Glutamatergic neuron (in vitro differentiated cells): ENCODE results near the gene ASCL2. TPM values are rescaled to one million over a fixed set of nuclear protein-coding genes. Genes with fewer than 3 reads are reported as not detected.

ENCODE experiments used
- DNase-seq: peaks from one replicate; pipeline ENCODE4 v3.0.0; 2022
- H3K27ac Mint-ChIP-seq: one replicate; pipeline ENCODE4 v1.8.0; 2020; ENCODE audit warnings: mild to moderate bottlenecking, mixed read lengths, inconsistent platforms; ENCODE audit not compliant: unreplicated experiment
- H3K27me3 Mint-ChIP-seq: one replicate; pipeline ENCODE4 v1.8.0; 2020; ENCODE audit warnings: mild to moderate bottlenecking, moderate library complexity, mixed read lengths, inconsistent platforms; ENCODE audit not compliant: unreplicated experiment
- H3K36me3 Mint-ChIP-seq: one replicate; pipeline ENCODE4 v1.8.0; 2020; ENCODE audit warnings: mild to moderate bottlenecking, mixed read lengths, inconsistent platforms; ENCODE audit not compliant: unreplicated experiment
- H3K4me1 Mint-ChIP-seq: one replicate; pipeline ENCODE4 v1.8.0; 2020; ENCODE audit warnings: mild to moderate bottlenecking, low read depth, mixed read lengths, inconsistent platforms; ENCODE audit not compliant: unreplicated experiment
- H3K4me3 Mint-ChIP-seq: one replicate; pipeline ENCODE4 v1.8.0; 2020; ENCODE audit warnings: mild to moderate bottlenecking, mixed read lengths, inconsistent platforms; ENCODE audit not compliant: unreplicated experiment
- H3K9me3 Mint-ChIP-seq: one replicate; pipeline ENCODE4 v1.8.0; 2020; ENCODE audit warnings: mild to moderate bottlenecking, moderate library complexity, mixed read lengths, inconsistent platforms; ENCODE audit not compliant: unreplicated experiment
- total RNA-seq: library from RNA; stranded (reverse); fragmentation: NEBNext Ultra II Directional; extraction: Animal tissue kit (Norgen Biotek cat#: 25700); gene quantifications from one replicate; pipeline ENCODE4 v1.2.1, GENCODE V29; 2021; ENCODE audit not compliant: unreplicated experiment
- TF ChIP-seq, protein P1 (sequence below): fragments of 200-600 bp; sonication (generic); IDR thresholded peaks from one replicate; pipeline ENCODE4 v1.5.0; 2021; ENCODE audit not compliant: partially characterized antibody, unreplicated experiment

ASCL2 gene
- total RNA-seq, 1 donor from 2014 or later: not detected

DNA sequence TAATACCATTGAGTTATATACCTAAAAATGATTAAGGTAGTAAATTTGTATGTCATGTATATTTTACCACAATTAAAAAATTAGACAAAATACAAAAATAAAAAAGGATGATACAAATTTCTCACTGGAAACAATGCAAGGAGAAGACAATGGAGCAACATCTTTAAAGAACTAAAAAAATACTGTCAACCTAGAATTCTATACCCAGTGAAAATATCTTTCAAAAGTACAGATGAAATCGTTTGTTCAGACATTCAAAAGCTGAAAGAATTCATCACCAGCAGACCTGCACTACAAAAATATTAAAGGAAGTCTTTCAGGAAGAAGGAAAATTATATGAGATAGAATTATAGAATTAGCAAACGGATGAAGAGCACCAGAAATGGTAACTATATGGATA, 9.8 kb upstream of the ASCL2 start:
- H3K9me3 Mint-ChIP-seq: peaks cover 4% of the 10 kb centered on the region
- TF ChIP-seq, protein P1, sequence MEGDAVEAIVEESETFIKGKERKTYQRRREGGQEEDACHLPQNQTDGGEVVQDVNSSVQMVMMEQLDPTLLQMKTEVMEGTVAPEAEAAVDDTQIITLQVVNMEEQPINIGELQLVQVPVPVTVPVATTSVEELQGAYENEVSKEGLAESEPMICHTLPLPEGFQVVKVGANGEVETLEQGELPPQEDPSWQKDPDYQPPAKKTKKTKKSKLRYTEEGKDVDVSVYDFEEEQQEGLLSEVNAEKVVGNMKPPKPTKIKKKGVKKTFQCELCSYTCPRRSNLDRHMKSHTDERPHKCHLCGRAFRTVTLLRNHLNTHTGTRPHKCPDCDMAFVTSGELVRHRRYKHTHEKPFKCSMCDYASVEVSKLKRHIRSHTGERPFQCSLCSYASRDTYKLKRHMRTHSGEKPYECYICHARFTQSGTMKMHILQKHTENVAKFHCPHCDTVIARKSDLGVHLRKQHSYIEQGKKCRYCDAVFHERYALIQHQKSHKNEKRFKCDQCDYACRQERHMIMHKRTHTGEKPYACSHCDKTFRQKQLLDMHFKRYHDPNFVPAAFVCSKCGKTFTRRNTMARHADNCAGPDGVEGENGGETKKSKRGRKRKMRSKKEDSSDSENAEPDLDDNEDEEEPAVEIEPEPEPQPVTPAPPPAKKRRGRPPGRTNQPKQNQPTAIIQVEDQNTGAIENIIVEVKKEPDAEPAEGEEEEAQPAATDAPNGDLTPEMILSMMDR: no peak
- DNase-seq: no peak
- no peak overlapping the region for H3K4me3 Mint-ChIP-seq
- no peaks in the 10 kb centered on the region for H3K4me1 Mint-ChIP-seq
- H3K36me3 Mint-ChIP-seq: peaks cover 12% of the 10 kb centered on the region
- H3K27ac Mint-ChIP-seq: no peak overlapping the region
- peaks cover 7% of the 10 kb centered on the region for H3K27me3 Mint-ChIP-seq

DNA sequence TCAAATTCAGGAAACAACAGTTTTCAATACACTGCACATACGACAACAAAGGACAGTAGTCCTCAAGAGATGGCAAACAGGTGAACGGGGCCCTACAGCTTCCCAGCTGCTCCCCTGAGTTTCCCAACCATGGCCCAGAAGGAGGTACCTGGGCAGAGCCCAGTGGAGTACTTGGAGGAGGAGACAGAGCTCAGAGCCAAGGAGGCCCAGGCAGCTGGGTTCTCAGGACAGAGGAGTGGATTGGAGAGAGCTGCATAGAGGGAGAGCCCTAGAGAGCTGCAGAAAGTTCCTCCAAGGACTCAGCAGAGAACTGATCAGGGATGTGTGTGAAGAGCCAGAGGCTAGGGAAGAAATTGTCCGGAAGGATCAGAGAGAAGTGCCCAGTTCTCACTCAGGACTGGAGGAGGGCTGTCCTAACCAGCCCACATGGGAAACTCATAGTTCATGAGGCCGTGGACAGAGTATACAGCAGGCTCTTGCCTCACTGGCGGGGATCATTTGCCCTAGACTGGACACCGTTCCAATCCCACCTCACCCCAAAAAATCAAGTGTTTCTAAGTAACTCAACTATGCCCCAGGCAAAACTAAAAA, 7.6 kb upstream of the ASCL2 start:
- H3K4me1 Mint-ChIP-seq: no peaks in the 10 kb centered on the region
- DNase-seq: no peak
- peaks cover 19% of the 10 kb centered on the region for H3K27me3 Mint-ChIP-seq
- no peak overlapping the region for H3K4me3 Mint-ChIP-seq
- peaks cover 16% of the 10 kb centered on the region for H3K36me3 Mint-ChIP-seq
- H3K27ac Mint-ChIP-seq: no peak overlapping the region
- peaks cover 9% of the 10 kb centered on the region for H3K9me3 Mint-ChIP-seq
- TF ChIP-seq, protein P1: no peak

DNA sequence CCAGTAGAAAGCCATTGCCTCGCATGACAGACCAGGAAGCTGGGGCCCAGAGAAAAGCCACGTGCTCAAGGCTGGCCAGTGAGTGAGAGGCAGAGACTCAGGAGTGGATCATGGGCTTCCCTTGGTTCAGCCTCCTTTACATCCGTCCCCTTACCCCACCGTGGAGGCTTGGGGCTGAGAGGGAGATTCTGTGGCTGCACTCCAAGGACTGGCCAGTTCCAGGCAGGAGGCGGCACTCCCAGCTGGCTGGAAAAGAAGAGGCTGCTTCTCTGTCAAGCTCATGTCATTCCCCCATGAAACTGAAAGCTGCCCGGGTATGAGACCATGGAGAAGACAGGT, 6.6 kb upstream of the ASCL2 start:
- no peak for DNase-seq
- TF ChIP-seq, protein P1: no peak
- peaks cover 12% of the 10 kb centered on the region for H3K9me3 Mint-ChIP-seq
- H3K4me3 Mint-ChIP-seq: no peak overlapping the region
- peaks cover 27% of the 10 kb centered on the region for H3K27me3 Mint-ChIP-seq
- peaks cover 13% of the 10 kb centered on the region for H3K36me3 Mint-ChIP-seq
- H3K27ac Mint-ChIP-seq: no peak overlapping the region
- H3K4me1 Mint-ChIP-seq: no peaks in the 10 kb centered on the region

DNA sequence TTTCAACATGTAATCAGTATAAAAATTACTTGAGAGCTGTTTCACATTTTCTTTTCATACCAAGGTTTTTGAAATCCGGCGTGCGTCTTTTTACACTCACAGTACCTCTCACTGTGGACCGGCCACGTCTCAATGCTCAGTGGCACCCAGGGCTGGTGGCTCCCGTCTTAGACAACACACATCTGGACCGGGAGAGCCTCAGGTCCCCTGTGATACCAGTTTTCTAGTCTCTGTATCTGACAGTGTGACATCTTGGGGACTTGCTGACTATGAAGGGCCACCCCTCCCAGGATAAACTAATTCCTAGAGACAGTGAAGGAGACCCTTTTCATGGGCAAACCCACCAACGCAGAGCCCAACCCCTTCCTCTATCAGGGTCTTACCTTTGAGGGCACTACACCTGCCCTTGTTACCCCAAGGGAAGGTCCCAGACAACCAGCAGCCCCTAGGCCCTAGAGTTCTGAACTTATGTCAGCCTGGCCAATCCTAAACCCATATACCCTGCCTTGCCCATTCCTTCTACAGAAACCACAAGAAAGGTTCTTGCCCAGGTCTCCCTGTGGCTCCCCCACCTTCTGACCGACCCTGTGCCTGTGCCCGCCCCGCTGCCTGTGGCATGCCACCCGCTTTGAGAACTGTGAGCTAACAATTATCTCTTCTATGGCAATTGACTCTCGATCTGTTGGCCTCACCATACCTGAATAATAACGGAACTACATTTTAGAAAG, 6.1 kb upstream of the ASCL2 start:
- no peak for DNase-seq
- Mint-ChIP-seq H3K4me1 (no peaks in the 10 kb centered on the region), H3K9me3 (peaks cover 12% of the 10 kb centered on the region), H3K27me3 (peaks cover 31% of the 10 kb centered on the region), H3K36me3 (peaks cover 13% of the 10 kb centered on the region), H3K4me3 (no peak overlapping the region), H3K27ac (no peak overlapping the region)
- TF ChIP-seq, protein P1: no peak

DNA sequence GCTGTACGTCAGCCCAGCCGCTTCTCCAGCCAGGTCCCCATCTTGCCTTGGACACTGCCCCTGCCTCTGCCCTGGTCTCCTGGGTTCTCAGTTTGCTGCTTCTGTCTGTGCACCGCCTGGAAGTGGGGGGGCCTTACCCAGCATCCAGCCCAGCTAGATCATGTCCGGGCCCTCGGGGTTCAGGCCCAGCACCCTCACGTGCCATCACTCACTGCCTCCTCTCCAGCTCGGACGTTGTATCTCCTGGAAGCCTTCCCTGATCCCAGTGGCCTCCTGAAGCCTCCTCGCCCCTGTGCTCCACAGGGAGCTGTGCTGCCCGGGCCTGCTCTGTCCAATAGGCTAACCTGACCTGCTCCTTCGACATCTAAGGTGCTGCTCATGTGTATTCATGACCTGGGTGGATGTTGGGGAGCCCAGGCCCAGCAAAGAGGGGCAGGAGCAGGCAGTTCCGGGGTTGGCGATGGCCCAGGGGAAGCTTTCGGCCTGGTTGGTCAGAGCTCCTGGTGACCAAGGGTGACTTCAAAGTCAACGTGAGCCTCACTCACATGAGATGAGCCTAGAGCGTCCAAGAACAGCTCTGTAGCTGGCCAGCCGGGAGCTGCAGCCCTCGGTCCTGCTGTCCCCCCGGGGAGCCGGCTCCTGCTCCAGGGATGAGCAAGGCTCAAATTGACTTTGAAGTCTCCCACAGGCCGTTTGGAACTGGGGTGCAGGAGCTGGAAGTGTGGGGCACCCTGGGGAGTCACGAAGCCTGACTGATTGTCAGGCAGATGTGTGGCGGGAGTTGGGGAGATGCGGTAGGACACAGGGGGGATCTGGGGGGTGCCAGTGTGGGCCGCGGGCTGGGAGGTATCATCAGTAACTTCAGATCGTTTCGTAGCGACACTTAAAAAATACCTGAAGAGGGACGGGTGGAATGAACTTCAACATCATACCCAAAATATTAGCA, 5.2 kb upstream of the ASCL2 start:
- Mint-ChIP-seq H3K27ac (no peak overlapping the region), H3K36me3 (peaks cover 13% of the 10 kb centered on the region), H3K4me1 (peaks cover under 1% of the 10 kb centered on the region), H3K9me3 (peaks cover 12% of the 10 kb centered on the region), H3K27me3 (peaks cover 32% of the 10 kb centered on the region), H3K4me3 (no peak overlapping the region)
- TF ChIP-seq, protein P1: no peak
- no peak for DNase-seq
